Measurements from ENCODE around the gene ZCCHC18. TPM values are rescaled to one million over a fixed set of nuclear protein-coding genes. Genes with fewer than 3 reads are reported as not detected.

The ZCCHC18 gene
- total RNA-seq, 1 donor from 2014 or later = 1.2 TPM

DNA sequence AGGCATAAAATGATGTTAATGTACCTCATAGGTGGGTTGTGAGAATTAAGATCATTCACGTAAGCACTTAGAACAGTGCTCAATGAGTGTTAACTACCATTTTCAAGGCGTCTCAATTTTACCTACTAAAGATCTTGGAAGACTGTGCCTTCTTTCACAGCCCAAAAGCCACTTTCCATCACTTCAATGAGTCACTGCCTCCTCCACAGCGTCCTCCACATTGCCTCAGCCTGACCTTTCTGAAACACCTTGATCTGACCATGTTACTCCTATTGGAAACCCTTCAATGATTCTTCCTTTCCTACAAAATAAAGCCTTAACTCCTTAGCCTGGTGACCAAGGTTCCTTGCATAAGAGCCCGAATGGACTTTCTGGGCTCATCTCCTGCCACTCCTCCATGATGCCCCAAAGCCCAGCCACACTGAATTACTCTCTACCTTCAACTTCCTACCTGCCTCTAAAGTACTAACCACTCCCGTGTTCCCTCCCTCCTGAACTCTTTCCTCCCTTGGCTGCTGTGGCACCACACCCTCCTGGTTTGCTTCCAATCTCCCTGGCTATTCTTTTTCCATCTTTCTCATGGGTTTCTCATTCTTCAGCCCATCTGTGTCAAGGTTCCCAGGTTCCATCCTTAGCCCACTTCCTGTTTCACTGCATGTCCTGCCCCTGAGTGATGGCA is 22.4 kb downstream of the ZCCHC18 start:
- Histone ChIP-seq H3K4me3 (no peak overlapping the region), H3K27ac (no peak overlapping the region), H3K36me3 (no peaks in the 10 kb centered on the region), H3K4me1 (no peaks in the 10 kb centered on the region), H3K27me3 (no peaks in the 10 kb centered on the region), H3K9me3 (no peaks in the 10 kb centered on the region)
- intact Hi-C loops (cut with DNase I) = no loop called here
- TF ChIP-seq POLR2AphosphoS5 (IDR thresholded peaks at IDR 0.05; ENCODE audit: insufficient read depth in 1 of 2, low read depth in 1 of 2) (no peak), POLR2A (IDR thresholded peaks at IDR 0.05) (no peak)
- TF ChIP-seq, protein P1, sequence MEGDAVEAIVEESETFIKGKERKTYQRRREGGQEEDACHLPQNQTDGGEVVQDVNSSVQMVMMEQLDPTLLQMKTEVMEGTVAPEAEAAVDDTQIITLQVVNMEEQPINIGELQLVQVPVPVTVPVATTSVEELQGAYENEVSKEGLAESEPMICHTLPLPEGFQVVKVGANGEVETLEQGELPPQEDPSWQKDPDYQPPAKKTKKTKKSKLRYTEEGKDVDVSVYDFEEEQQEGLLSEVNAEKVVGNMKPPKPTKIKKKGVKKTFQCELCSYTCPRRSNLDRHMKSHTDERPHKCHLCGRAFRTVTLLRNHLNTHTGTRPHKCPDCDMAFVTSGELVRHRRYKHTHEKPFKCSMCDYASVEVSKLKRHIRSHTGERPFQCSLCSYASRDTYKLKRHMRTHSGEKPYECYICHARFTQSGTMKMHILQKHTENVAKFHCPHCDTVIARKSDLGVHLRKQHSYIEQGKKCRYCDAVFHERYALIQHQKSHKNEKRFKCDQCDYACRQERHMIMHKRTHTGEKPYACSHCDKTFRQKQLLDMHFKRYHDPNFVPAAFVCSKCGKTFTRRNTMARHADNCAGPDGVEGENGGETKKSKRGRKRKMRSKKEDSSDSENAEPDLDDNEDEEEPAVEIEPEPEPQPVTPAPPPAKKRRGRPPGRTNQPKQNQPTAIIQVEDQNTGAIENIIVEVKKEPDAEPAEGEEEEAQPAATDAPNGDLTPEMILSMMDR (IDR thresholded peaks at IDR 0.05) = no peak
- DNase-seq (ENCODE audit: extremely low spot score in 2 of 2) = no peak

GRCh38 chrX:104135677-104136076 is 23.4 kb downstream of the ZCCHC18 start:
- Histone ChIP-seq H3K4me1 (no peaks in the 10 kb centered on the region), H3K27ac (no peak overlapping the region), H3K4me3 (no peak overlapping the region), H3K36me3 (no peaks in the 10 kb centered on the region), H3K27me3 (no peaks in the 10 kb centered on the region), H3K9me3 (no peaks in the 10 kb centered on the region)
- intact Hi-C loops (cut with DNase I) = no loop called here
- no peak for TF ChIP-seq POLR2AphosphoS5 (IDR thresholded peaks at IDR 0.05; ENCODE audit: insufficient read depth in 1 of 2, low read depth in 1 of 2)
- TF ChIP-seq POLR2A (IDR thresholded peaks at IDR 0.05) = no peak
- TF ChIP-seq, protein P1 (IDR thresholded peaks at IDR 0.05) = no peak
- no peak for DNase-seq (ENCODE audit: extremely low spot score in 2 of 2)

- DNase-seq (ENCODE audit: extremely low spot score in 2 of 2) = no peak
- H3K4me3 ChIP-seq = peak overlapping the region; percentile 15 to 27
Measured at GRCh38 chrX:104136241-104137019, 24.1 kb downstream of the ZCCHC18 start.

DNA sequence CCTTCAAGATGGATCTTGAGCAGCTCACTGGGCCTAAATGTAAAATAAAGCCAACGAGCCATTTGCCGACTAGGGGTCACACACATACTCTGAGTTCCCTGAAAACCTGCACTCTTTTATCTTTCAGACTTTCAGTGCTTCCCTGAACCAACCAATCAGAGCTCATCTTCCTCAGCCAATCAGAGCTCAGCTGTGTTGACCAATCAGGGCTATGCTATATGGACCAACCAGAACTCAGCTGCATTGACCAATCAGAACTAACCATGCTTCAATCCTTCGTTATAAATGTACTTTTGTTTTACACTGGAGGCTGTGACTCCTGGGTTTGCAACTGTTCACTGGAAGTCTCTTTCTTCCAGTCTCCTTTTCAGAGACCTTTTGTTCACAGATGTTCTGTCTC is 25.2 kb downstream of the ZCCHC18 start:
- H3K9me3 ChIP-seq = no peaks in the 10 kb centered on the region
- H3K4me3 ChIP-seq = no peak overlapping the region
- intact Hi-C loops (cut with DNase I) = no loop called here
- DNase-seq (ENCODE audit: extremely low spot score in 2 of 2) = no peak
- H3K27ac ChIP-seq = no peak overlapping the region
- H3K27me3 ChIP-seq = no peaks in the 10 kb centered on the region
- TF ChIP-seq, protein P1 (IDR thresholded peaks at IDR 0.05) = no peak
- TF ChIP-seq POLR2A (IDR thresholded peaks at IDR 0.05) (no peak), POLR2AphosphoS5 (IDR thresholded peaks at IDR 0.05; ENCODE audit: insufficient read depth in 1 of 2, low read depth in 1 of 2) (no peak)
- no peaks in the 10 kb centered on the region for H3K4me1 ChIP-seq
- H3K36me3 ChIP-seq = no peaks in the 10 kb centered on the region

More at GRCh38 chrX:104136241-104137019, 24.1 kb downstream of the ZCCHC18 start:
- no peaks in the 10 kb centered on the region for H3K36me3 ChIP-seq
- H3K27ac ChIP-seq = no peak overlapping the region
- TF ChIP-seq POLR2AphosphoS5 (IDR thresholded peaks at IDR 0.05; ENCODE audit: insufficient read depth in 1 of 2, low read depth in 1 of 2) = no peak
- TF ChIP-seq, protein P1 (IDR thresholded peaks at IDR 0.05) = peak; percentile 47 to 77 (median 64)
- H3K9me3 ChIP-seq = no peaks in the 10 kb centered on the region
- no peaks in the 10 kb centered on the region for H3K27me3 ChIP-seq
- intact Hi-C loops (cut with DNase I) = no loop called here
- H3K4me1 ChIP-seq = no peaks in the 10 kb centered on the region

All from vagina (tissue), 2 donors.